ENCODE data around the gene AKR7A2.

DNA sequence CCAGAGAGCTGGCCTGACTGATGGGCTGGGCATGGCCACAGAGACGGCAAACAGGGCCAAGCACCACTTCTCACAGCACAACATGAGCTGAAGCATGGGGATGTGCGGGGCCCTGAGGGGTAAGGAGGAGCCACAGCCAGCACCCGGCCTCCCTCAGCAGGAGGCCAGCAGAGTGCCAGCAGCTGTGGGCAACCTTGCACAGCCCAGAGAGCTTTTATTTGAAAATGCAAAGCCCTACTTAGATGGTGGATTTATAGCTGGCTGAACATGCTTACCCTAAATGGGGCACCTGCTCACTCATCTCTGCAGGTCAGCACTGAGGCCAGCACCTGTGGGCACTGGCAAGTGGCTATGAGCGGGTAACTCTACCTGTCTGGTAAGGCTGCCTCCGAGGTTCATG is 44.3 kb upstream of the AKR7A2 start:
- TF ChIP-seq POLR2A (IDR thresholded peaks at IDR 0.05) = no peak
- TF ChIP-seq, protein P1, sequence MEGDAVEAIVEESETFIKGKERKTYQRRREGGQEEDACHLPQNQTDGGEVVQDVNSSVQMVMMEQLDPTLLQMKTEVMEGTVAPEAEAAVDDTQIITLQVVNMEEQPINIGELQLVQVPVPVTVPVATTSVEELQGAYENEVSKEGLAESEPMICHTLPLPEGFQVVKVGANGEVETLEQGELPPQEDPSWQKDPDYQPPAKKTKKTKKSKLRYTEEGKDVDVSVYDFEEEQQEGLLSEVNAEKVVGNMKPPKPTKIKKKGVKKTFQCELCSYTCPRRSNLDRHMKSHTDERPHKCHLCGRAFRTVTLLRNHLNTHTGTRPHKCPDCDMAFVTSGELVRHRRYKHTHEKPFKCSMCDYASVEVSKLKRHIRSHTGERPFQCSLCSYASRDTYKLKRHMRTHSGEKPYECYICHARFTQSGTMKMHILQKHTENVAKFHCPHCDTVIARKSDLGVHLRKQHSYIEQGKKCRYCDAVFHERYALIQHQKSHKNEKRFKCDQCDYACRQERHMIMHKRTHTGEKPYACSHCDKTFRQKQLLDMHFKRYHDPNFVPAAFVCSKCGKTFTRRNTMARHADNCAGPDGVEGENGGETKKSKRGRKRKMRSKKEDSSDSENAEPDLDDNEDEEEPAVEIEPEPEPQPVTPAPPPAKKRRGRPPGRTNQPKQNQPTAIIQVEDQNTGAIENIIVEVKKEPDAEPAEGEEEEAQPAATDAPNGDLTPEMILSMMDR (IDR thresholded peaks at IDR 0.05) = no peak

All from thyroid gland (tissue), 4 donors.